ENCODE results near the gene MARCHF9. TPM values are rescaled to one million over a fixed set of nuclear protein-coding genes. Genes with fewer than 3 reads are reported as not detected.

MARCHF9 gene
- 8.2 TPM for polyA plus RNA-seq (2013, experiment 1 of 2)
- polyA plus RNA-seq (2013, experiment 2 of 2), result 8.2 TPM

GRCh38 chr12:57754411-57755193, at the start of gene MARCHF9:
MARCHF9 (plus strand) TSS chr12:57755103; CDS start chr12:57755529, 426 bp downstream.
- peak within 1 kb of the TSS; percentile 32 for H3K9ac ChIP-seq (ENCODE audit: low read length)
- H3K4me2 ChIP-seq (ENCODE audit: low read length, poor library complexity, severe bottlenecking), result peak within 1 kb of the TSS; percentile 96
- no peak within 1 kb of the TSS for H4K8ac ChIP-seq (ENCODE audit: low read length)
- H3K4me1 ChIP-seq (ENCODE audit: control insufficient read depth, insufficient read depth, low read depth, low read length), result peaks cover 21% of the 10 kb centered on the region
- H2AFZ ChIP-seq (ENCODE audit: low read depth, low read length), result peak within 1 kb of the TSS; percentile 44
- no peak within 1 kb of the TSS for H2AK5ac ChIP-seq (ENCODE audit: low read length, severe bottlenecking)
- H3K23ac ChIP-seq (ENCODE audit: low read length in 2 of 2), result peak within 1 kb of the TSS in 1 of 2 experiments; percentile 70
- peaks cover 11 to 23% of the 10 kb centered on the region in 2 experiments for H3K27me3 ChIP-seq (ENCODE audit: control insufficient read depth in 1 of 2, insufficient read depth in 1 of 2, low read length in 2 of 2)
- peak within 1 kb of the TSS; percentile 75 for H3K4me3 ChIP-seq (ENCODE audit: insufficient read depth in 1 of 2, low read depth in 1 of 2, low read length in 2 of 2)
- no peak within 1 kb of the TSS for H2BK120ac ChIP-seq (ENCODE audit: low read depth, low read length)
- no peaks in the 10 kb centered on the region for H3K79me1 ChIP-seq (replicated peaks; ENCODE audit: low read length, poor library complexity, severe bottlenecking)
- no peak within 1 kb of the TSS for H4K91ac ChIP-seq (ENCODE audit: low read length)
- no peaks in the 10 kb centered on the region for H3K9me3 ChIP-seq (ENCODE audit: control insufficient read depth, low read length)
- H2BK12ac ChIP-seq (ENCODE audit: low read length in 2 of 2), result no peak within 1 kb of the TSS
- H3K36me3 ChIP-seq (ENCODE audit: control insufficient read depth in 1 of 2, insufficient read depth in 2 of 2, low read depth in 1 of 2, low read length in 2 of 2), result peaks cover 14 to 26% of the 10 kb centered on the region in 2 experiments
- H3K27ac ChIP-seq (ENCODE audit: low read length, poor library complexity, severe bottlenecking), result no peak within 1 kb of the TSS
- no peak within 1 kb of the TSS for H3K14ac ChIP-seq (ENCODE audit: low read length in 2 of 2)
- H2BK5ac ChIP-seq (ENCODE audit: low read depth, low read length, poor library complexity, severe bottlenecking), result no peak within 1 kb of the TSS
- H3K18ac ChIP-seq (ENCODE audit: low read depth in 1 of 2, low read length in 2 of 2), result peak within 1 kb of the TSS; percentile 35 to 58
- no peak within 1 kb of the TSS for H2BK15ac ChIP-seq (ENCODE audit: low read depth, poor library complexity, severe bottlenecking)
- no peak for DNase-seq
- peak within 1 kb of the TSS in 1 of 2 experiments; percentile 38 for H3K4ac ChIP-seq (ENCODE audit: low read depth in 1 of 2, low read length in 2 of 2)
- WGBS, result 4% methylated on average over 20 of the region's 41 CpGs

- H3K4me2 ChIP-seq (ENCODE audit: low read length, poor library complexity, severe bottlenecking), result no peak overlapping the region
Measured at GRCh38 chr12:57707250-57707649, 47.7 kb upstream of the MARCHF9 start.

GRCh38 chr12:57708296-57708695, 46.6 kb upstream of the MARCHF9 start:
- Histone ChIP-seq H3K27ac (ENCODE audit: low read length, poor library complexity, severe bottlenecking) (no peak overlapping the region), H3K27me3 (ENCODE audit: control insufficient read depth in 1 of 2, insufficient read depth in 1 of 2, low read length in 2 of 2) (no peaks in the 10 kb centered on the region), H2BK5ac (ENCODE audit: low read depth, low read length, poor library complexity, severe bottlenecking) (no peak overlapping the region), H3K14ac (ENCODE audit: low read length in 2 of 2) (no peak overlapping the region), H3K18ac (ENCODE audit: low read depth in 1 of 2, low read length in 2 of 2) (no peak overlapping the region), H4K91ac (ENCODE audit: low read length) (no peak overlapping the region), H4K8ac (ENCODE audit: low read length) (no peak overlapping the region), H2BK120ac (ENCODE audit: low read depth, low read length) (no peak overlapping the region), H3K4me3 (ENCODE audit: insufficient read depth in 1 of 2, low read depth in 1 of 2, low read length in 2 of 2) (no peak overlapping the region), H2BK15ac (ENCODE audit: low read depth, poor library complexity, severe bottlenecking) (no peak overlapping the region), H3K36me3 (ENCODE audit: control insufficient read depth in 1 of 2, insufficient read depth in 2 of 2, low read depth in 1 of 2, low read length in 2 of 2) (peaks cover 11 to 49% of the 10 kb centered on the region in 2 experiments), H3K79me1 (replicated peaks; ENCODE audit: low read length, poor library complexity, severe bottlenecking) (peaks cover 15% of the 10 kb centered on the region), H3K9ac (ENCODE audit: low read length) (no peak overlapping the region), H2BK12ac (ENCODE audit: low read length in 2 of 2) (no peak overlapping the region), H3K23ac (ENCODE audit: low read length in 2 of 2) (no peak overlapping the region), H2AK5ac (ENCODE audit: low read length, severe bottlenecking) (no peak overlapping the region), H2AFZ (ENCODE audit: low read depth, low read length) (no peak overlapping the region), H3K4me1 (ENCODE audit: control insufficient read depth, insufficient read depth, low read depth, low read length) (no peaks in the 10 kb centered on the region), H3K4ac (ENCODE audit: low read depth in 1 of 2, low read length in 2 of 2) (no peak overlapping the region), H3K4me2 (ENCODE audit: low read length, poor library complexity, severe bottlenecking) (no peak overlapping the region), H3K9me3 (ENCODE audit: control insufficient read depth, low read length) (peaks cover 18% of the 10 kb centered on the region)
- no peak for DNase-seq
- WGBS, result 100% methylated on average over 1 of the region's 2 CpGs

More at GRCh38 chr12:57707250-57707649, 47.7 kb upstream of the MARCHF9 start:
- H2BK5ac ChIP-seq (ENCODE audit: low read depth, low read length, poor library complexity, severe bottlenecking), result no peak overlapping the region
- H3K79me1 ChIP-seq (replicated peaks; ENCODE audit: low read length, poor library complexity, severe bottlenecking), result peaks cover 10% of the 10 kb centered on the region
- no peak overlapping the region for H3K4ac ChIP-seq (ENCODE audit: low read depth in 1 of 2, low read length in 2 of 2)
- H3K4me1 ChIP-seq (ENCODE audit: control insufficient read depth, insufficient read depth, low read depth, low read length), result no peaks in the 10 kb centered on the region
- no peak overlapping the region for H3K14ac ChIP-seq (ENCODE audit: low read length in 2 of 2)
- no peak overlapping the region for H4K8ac ChIP-seq (ENCODE audit: low read length)
- no peak overlapping the region for H4K91ac ChIP-seq (ENCODE audit: low read length)
- H2BK15ac ChIP-seq (ENCODE audit: low read depth, poor library complexity, severe bottlenecking), result no peak overlapping the region
- H3K36me3 ChIP-seq (ENCODE audit: control insufficient read depth in 1 of 2, insufficient read depth in 2 of 2, low read depth in 1 of 2, low read length in 2 of 2), result peaks cover 13 to 56% of the 10 kb centered on the region in 2 experiments
- H2AK5ac ChIP-seq (ENCODE audit: low read length, severe bottlenecking), result no peak overlapping the region
- no peak overlapping the region for H2AFZ ChIP-seq (ENCODE audit: low read depth, low read length)
- no peaks in the 10 kb centered on the region for H3K27me3 ChIP-seq (ENCODE audit: control insufficient read depth in 1 of 2, insufficient read depth in 1 of 2, low read length in 2 of 2)
- H3K18ac ChIP-seq (ENCODE audit: low read depth in 1 of 2, low read length in 2 of 2), result no peak overlapping the region
- H3K9ac ChIP-seq (ENCODE audit: low read length), result no peak overlapping the region
- H2BK120ac ChIP-seq (ENCODE audit: low read depth, low read length), result no peak overlapping the region
- H3K23ac ChIP-seq (ENCODE audit: low read length in 2 of 2), result no peak overlapping the region
- no peak overlapping the region for H3K4me3 ChIP-seq (ENCODE audit: insufficient read depth in 1 of 2, low read depth in 1 of 2, low read length in 2 of 2)
- 92% methylated on average over 3 of the region's 3 CpGs for WGBS
- H3K27ac ChIP-seq (ENCODE audit: low read length, poor library complexity, severe bottlenecking), result no peak overlapping the region
- DNase-seq, result no peak
- H2BK12ac ChIP-seq (ENCODE audit: low read length in 2 of 2), result no peak overlapping the region
- H3K9me3 ChIP-seq (ENCODE audit: control insufficient read depth, low read length), result peaks cover 23% of the 10 kb centered on the region

- no peak overlapping the region for H3K23ac ChIP-seq (ENCODE audit: low read length in 2 of 2)
- 98% methylated on average over 3 of the region's 3 CpGs for WGBS
- no peaks in the 10 kb centered on the region for H3K4me1 ChIP-seq (ENCODE audit: control insufficient read depth, insufficient read depth, low read depth, low read length)
- no peaks in the 10 kb centered on the region for H3K27me3 ChIP-seq (ENCODE audit: control insufficient read depth in 1 of 2, insufficient read depth in 1 of 2, low read length in 2 of 2)
- no peak overlapping the region for H3K4ac ChIP-seq (ENCODE audit: low read depth in 1 of 2, low read length in 2 of 2)
- H2BK120ac ChIP-seq (ENCODE audit: low read depth, low read length), result no peak overlapping the region
- H2BK12ac ChIP-seq (ENCODE audit: low read length in 2 of 2), result no peak overlapping the region
- H3K4me2 ChIP-seq (ENCODE audit: low read length, poor library complexity, severe bottlenecking), result no peak overlapping the region
- H3K9ac ChIP-seq (ENCODE audit: low read length), result no peak overlapping the region
- no peak overlapping the region for H3K18ac ChIP-seq (ENCODE audit: low read depth in 1 of 2, low read length in 2 of 2)
- no peak overlapping the region for H3K14ac ChIP-seq (ENCODE audit: low read length in 2 of 2)
- no peak for DNase-seq
- H3K27ac ChIP-seq (ENCODE audit: low read length, poor library complexity, severe bottlenecking), result no peak overlapping the region
- peaks cover 28 to 42% of the 10 kb centered on the region in 2 experiments for H3K36me3 ChIP-seq (ENCODE audit: control insufficient read depth in 1 of 2, insufficient read depth in 2 of 2, low read depth in 1 of 2, low read length in 2 of 2)
- no peak overlapping the region for H2AFZ ChIP-seq (ENCODE audit: low read depth, low read length)
- peaks cover 7% of the 10 kb centered on the region for H3K79me1 ChIP-seq (replicated peaks; ENCODE audit: low read length, poor library complexity, severe bottlenecking)
- H3K9me3 ChIP-seq (ENCODE audit: control insufficient read depth, low read length), result peaks cover 9% of the 10 kb centered on the region
- H4K8ac ChIP-seq (ENCODE audit: low read length), result no peak overlapping the region
- H4K91ac ChIP-seq (ENCODE audit: low read length), result no peak overlapping the region
- H2AK5ac ChIP-seq (ENCODE audit: low read length, severe bottlenecking), result no peak overlapping the region
- no peak overlapping the region for H2BK15ac ChIP-seq (ENCODE audit: low read depth, poor library complexity, severe bottlenecking)
- no peak overlapping the region for H3K4me3 ChIP-seq (ENCODE audit: insufficient read depth in 1 of 2, low read depth in 1 of 2, low read length in 2 of 2)
- H2BK5ac ChIP-seq (ENCODE audit: low read depth, low read length, poor library complexity, severe bottlenecking), result no peak overlapping the region
Measured at GRCh38 chr12:57712701-57713100, 42.2 kb upstream of the MARCHF9 start.

Data from mesenchymal stem cell (in vitro differentiated cells and primary cell).